CD1c-positive myeloid dendritic cell (primary cell): Measurements from ENCODE around the gene KIF9.
"Not testable (repeated sequence)": the region's sequence is repeated elsewhere in the genome, so short reads cannot be mapped to it uniquely, and the experiment has no call there.

Experiments used
- DNase-seq: peaks from one replicate; pipeline ENCODE4 v3.0.0-alpha.2; 2016; ENCODE audit errors: extremely low spot score

The KIF9 gene, protein sequence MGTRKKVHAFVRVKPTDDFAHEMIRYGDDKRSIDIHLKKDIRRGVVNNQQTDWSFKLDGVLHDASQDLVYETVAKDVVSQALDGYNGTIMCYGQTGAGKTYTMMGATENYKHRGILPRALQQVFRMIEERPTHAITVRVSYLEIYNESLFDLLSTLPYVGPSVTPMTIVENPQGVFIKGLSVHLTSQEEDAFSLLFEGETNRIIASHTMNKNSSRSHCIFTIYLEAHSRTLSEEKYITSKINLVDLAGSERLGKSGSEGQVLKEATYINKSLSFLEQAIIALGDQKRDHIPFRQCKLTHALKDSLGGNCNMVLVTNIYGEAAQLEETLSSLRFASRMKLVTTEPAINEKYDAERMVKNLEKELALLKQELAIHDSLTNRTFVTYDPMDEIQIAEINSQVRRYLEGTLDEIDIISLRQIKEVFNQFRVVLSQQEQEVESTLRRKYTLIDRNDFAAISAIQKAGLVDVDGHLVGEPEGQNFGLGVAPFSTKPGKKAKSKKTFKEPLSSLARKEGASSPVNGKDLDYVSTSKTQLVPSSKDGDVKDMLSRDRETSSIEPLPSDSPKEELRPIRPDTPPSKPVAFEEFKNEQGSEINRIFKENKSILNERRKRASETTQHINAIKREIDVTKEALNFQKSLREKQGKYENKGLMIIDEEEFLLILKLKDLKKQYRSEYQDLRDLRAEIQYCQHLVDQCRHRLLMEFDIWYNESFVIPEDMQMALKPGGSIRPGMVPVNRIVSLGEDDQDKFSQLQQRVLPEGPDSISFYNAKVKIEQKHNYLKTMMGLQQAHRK

DNA sequence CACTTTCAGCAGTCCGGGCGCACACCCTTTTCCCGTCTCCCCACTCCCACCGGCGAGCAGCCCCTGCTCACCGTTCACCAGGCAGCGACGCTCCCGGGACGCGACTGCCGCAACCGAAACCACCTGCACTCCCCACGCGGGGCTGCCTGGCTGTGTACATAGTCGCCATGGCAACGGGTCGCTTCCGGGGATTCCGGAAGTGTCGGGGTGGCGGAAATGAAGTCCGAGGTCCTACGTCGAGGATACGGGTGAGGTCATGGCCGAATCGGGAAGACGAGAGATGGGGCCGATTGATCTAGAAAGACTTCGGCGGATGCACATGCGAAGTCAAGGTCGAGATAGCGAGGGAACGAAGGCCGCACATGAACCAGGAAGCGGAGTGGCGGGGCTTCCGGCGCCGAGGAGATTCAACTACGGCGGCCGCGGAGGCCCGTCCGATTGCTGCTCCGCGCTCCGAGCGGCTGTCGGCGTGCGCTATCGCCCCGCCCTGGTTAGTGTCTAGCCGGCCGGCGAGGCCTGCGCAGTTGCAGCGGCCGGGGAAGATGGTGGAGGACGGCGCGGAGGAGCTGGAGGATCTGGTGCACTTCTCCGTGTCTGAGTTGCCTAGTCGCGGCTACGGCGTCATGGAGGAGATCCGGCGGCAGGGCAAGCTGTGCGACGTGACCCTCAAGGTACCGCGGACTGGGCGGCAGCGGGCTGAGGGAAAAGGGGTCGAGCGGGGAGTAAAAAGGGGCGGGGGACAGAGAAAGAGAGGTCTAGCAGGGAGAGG lies at the start of gene KIF9, which contains the start of gene KLHL18:
TSS of gene KIF9 (minus strand) at position 376 of the 769 bp plus-strand sequence. CDS start 5,425 bp downstream, outside the sequence.
TSS of gene KLHL18 (plus strand) at position 521 of the 769 bp plus-strand sequence. CDS start at position 543, 22 bp downstream.
- peak; percentile 98 for DNase-seq

DNA sequence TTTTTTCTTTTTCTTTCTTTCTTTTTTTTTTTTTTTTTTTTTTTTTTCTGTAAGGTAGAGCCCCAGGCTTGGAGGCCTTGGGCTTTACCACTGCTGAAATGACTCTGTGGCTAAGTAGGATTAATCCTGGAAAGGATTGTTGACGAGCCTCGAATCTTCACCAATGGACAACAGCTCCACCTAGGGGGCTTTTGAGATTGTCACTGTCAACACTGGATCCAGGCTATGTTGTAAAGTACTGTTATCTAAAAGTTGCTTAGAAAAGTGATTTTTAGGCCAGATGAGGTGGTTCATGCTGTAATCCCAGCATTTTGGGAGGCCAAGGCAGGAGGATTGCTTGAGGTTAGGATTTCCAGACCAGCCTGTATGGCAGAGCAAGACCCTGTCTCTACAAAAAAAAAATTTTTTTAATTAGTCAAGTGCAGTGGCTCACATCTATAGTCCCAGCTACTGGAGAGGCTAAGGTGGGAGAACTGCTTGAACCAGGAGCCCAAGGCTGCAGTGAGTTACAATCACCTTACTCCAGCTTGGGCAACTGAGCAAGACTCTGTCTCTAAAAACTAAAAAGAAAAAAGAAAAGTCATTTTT lies 41.8 kb upstream of the KIF9 start:
- DNase-seq = peak; percentile 70

DNA sequence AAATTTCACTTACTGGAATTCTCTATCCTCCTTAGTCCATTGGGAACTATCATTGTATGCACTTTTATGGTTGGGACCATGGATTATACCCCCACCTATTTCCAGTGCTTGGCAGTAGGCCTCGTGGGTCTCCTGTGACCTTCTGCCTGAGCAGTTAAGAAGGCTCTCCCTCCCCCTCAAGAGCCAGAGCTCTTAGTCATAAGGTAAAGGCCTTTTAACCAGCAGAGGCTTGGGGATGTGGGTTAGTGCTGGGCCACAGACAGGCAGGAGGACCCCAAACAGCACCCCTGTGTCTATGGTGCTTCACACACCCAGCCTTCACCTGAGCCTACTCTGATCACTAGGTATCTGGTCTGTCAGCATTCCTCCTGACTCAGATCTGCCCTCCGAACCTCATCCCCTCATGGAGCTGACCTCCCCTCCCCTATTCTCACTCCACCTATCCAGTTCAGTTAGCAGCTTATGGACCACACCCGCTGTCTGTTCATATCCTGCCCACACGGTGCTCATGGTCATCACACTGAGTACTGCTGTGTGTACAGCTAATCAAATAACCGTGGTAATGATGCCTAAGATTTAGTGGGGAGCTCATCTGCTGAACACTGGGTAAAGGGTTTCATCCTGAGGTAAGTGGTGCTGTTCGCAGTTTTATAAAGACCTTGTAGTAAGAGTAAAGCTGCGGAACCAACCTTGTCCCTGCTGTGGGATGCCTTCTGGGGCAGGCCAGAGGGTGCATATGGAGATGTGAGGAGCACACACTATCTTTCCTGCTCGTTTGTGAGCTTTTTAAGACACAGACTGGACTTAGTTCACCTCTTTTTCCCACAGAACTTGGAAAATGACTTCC lies 41.1 kb upstream of the KIF9 start:
- no peak for DNase-seq

DNA sequence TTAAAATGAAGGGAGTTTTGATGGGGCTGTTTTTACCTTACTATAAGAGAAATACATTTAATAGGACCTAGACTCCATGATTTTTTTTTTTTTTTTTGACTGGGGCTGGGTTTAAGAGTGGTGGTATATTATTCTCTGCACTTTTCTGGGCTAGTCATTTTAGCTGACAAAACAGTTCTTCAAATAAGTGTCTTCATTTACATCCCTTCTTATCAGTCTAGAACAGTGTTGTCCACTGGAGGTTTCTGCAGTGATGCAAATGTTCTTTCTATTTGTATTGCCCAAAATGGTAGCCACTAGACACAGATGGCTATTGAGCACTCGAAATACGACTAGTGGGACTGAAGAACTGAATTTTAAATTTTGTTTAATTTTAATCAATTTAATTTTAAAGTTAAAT lies 37.4 kb upstream of the KIF9 start:
- DNase-seq = no peak

DNA sequence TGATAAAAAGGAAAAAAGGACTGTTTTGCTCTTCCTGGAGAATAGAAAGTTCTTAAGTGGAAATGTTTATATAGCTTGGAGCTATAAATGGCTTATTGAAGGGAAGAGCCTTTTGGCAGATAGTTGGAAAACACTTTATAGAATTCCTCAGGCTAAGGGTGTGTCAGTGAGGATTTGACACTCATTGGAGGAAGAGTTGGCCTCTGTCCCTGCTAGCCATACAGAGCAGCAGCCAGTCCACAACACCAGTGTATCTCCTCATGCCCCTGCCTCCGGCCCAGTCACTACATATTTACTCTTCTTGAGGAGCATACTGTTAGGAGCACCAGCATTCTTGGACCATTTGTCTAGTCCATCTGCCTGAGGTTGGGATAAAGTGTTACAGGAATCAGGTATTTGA lies 36.3 kb upstream of the KIF9 start:
- no peak for DNase-seq

DNA sequence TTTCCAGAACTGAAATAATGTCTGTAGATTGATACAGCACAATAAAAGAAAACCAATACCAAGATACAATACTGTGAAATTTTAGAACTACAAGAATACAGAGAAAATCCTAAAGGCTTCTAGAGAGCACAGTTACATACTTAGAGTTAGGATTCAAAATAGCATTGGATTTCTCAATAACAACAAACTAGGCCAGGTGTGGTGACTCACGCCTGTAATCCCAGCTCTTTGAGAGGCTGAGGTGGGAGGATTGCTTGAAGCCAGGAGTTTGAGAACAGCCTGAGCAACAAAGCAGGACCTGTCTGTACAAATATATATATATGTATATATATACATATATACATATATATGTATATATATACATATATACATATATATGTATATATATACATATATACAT lies 33.6 kb upstream of the KIF9 start:
- DNase-seq = not testable (repeated sequence)

DNA sequence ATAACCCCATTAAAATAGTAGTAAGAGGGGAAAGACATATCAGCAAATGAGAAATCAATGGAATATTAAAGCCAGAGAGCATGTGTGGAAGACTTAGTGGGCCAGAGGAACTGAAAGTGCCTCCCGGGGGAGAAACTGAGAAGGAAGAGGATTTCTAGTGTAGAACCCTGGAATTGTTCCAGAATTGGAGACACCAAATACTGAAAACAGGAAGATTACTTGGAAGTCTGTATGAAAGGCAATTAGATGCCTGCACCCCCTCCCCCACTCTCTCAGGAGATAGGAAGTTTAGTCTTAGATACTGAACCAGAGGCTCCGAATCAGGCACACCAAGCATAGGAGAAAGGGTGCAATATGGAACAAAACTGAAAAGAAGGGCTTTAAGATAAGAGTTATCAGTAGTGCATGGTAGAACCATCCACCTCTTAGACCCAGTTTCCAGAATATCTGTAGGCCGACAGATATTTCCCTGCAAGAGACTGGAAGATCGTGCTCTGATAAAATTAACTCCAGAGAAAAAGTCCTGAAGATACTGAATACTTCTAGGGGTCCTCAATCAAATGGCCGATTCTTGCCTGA lies 32.6 kb upstream of the KIF9 start:
- peak; percentile 84 for DNase-seq

DNA sequence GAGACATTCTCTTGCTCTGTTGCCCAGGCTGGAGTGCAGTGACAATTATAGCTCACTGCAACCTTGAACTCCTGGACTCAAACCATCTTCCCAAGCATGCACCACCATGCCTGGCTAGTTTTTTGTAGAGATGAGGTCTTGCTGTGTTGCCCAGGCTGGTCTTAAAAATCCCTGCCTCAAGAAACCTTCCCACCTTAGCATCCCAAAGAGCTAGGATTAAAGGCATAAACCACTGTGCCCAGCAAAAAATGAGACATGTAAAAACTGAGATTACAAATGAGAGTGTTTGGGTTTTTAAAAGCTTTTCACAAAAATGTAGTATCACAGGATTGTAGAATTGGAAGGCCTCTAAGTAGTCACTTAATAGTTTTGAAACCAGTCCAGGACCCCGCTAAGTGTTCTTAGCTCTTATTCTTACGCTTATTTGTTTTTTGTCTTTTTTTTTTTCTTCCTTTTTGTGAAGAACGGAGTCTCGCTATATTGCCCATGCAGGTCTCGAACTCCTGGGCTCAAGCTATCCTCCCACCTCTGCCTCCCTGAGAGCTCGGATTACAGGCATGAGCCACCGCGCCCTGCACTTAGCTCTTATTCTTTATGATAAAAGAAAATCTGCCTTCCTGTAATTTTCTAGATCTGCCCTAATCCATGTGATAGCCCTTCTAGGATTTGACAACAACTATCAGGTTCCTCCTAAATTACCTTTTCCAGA lies 31.6 kb upstream of the KIF9 start:
- no peak for DNase-seq

DNA sequence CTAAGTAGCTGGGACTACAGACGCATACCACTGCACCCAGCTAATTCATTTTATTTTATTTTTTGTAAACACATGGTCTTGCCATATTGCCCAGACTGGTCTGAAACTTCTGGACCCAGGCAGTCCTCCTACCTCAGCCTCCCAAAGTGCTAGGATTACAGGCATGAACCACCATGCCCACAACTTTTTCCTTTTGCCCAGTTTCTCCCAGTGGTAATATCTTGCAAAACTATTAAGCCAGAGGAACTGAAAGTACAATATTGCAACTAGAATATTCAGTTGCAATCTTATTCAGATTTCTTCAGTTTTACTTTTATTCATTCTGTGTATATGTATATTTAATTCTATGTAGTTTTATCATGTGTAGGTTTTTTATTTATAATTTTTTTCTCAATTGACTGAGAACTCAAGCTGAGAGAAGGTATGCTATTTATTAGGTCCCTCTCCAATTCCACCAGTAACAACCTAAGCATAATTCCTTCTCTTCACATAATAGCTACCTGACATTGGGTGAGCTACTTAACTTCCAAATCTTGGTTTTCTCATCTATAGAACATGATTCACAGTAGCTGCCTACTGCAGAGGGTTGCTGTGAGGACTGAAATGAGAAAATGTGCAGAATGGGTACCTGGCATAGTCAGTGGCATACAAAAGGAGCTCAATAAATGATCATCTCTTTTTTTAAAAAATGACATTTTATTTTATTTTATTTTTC lies 30.9 kb upstream of the KIF9 start:
- peak; percentile 68 for DNase-seq

DNA sequence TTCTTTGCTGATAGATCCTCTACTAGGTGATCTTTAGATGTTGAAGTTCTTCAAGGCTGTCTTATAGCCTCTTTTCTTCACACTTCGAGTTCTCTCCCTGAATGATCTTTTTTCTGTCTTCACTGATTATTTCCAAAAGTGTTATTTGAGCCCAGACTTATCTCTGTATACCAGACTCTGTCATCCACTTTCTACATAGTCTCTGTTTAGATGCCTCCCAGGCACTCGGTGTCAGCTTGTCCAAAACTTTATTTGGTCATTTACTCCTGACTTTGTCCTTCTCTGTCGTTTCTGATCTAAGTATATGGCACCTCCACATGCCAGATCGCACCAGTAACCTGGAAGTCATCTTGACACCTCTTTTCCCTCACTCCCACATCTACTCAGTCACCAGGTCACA lies 27.8 kb upstream of the KIF9 start:
- no peak for DNase-seq

DNA sequence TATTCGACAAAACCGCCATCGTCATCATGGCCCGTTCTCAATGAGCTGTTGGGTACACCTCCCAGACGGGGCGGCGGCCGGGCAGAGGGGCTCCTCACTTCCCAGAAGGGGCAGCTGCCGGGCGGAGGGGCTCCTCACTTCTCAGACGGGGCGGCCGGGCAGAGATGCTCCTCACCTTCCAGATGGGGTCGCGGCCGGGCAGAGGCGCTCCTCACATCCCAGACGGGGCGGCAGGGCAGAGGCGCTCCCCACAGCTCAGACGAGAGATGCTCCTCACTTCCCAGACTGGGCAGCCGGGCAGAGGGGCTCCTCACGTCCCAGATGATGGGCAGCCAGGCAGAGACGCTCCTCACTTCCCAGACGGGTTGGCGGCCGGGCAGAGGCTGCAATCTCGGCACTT lies 26.6 kb upstream of the KIF9 start:
- not testable (repeated sequence) for DNase-seq

DNA sequence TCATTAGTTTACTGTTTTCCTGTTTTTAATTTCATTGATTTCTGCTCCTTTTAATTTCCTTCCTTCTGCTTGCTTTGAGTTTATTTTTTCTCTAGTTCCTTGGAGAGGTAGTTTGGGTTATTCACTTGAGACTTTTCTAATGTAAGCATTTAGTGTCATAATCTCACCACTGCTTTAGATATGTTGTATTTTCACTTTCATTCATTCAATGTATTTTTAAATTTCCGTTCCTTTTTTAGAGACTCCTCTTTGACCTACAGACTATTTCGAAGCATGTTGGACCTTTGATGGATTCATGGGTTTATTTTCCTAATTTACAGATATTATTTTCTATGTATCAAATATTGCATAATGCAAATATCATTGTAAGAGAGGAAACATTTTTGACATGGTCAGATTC lies 23.4 kb upstream of the KIF9 start:
- no peak for DNase-seq

DNA sequence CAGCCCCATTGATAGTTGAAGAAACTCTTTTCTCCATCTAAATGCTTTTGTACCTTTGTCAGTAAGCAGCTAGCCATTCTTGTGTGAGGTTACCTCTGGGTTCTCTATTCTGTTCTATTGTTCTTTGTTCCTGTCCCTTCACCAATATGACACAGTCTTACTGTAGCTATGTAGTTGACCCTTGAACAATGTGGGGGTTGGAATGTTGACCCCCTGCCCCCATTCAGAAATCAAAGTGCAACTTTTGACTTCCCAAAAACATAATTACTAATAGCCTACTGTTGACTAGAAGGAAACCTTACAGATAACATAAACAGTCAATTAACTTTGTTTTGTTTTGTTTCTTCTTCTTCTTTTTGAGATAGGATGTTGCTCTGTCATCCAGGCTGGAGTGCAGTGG lies 18.9 kb upstream of the KIF9 start:
- DNase-seq = no peak

DNA sequence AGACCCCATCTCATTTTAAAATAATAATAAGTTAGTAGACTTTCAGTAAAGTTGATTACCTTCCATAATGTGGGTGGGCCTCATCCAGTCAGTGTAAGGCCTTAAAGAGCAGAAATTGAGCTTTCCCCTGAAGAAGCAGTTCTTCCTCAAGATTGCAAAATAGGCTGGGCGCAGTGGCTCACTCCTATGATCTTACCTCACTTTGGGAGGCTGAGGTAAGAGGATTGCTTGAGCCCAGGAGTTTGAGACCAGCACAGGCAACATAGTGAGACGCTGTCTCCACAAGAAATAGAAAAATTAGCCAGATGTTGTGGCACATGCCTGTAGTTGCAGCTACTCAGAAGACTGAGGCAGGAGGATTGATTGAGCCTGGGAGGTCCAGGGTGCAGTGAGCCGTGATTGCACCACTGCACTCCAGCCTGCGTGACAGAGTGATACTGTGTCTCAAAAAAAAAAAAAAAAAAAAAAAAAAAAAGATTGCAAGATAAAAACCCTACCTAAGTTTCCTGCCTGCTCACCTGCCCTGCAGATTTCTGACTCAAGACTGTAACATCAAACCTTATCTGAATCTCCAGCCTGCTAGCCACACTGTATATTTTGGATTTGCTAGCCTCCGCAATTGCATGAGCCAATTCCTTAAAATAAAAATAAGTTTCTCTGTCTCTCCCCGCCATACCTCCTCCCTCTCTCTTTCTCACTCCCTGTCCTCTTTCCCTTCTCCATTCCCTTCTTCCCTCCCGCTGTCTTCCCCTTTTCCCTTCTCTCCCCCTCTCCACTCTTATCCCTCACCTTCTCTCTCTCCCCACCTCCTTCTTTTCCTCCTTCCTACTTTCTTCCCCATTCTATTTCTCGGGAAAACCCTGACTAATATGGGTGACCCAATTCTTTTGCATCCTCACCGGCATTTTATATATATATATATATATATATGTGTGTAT lies 17.1 kb upstream of the KIF9 start:
- peak; percentile 36 for DNase-seq

DNA sequence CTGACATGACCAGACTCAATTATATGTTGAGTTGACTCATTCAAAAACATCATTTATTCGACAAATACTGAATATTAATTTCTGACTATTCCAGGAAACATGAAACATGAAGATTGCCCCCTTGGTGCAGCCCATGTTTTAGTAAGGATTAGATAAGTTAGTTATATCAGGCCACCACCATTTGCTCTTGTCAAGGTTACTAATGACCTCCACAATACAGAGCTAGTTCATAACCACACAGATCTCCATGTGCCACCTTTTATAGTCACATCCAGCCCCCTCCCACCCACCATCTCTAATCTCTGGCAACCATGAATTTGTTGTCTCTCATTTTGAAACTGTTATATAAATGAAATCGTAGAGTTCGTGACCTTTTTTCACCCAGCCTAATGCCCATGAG lies 15.8 kb upstream of the KIF9 start:
- no peak for DNase-seq

DNA sequence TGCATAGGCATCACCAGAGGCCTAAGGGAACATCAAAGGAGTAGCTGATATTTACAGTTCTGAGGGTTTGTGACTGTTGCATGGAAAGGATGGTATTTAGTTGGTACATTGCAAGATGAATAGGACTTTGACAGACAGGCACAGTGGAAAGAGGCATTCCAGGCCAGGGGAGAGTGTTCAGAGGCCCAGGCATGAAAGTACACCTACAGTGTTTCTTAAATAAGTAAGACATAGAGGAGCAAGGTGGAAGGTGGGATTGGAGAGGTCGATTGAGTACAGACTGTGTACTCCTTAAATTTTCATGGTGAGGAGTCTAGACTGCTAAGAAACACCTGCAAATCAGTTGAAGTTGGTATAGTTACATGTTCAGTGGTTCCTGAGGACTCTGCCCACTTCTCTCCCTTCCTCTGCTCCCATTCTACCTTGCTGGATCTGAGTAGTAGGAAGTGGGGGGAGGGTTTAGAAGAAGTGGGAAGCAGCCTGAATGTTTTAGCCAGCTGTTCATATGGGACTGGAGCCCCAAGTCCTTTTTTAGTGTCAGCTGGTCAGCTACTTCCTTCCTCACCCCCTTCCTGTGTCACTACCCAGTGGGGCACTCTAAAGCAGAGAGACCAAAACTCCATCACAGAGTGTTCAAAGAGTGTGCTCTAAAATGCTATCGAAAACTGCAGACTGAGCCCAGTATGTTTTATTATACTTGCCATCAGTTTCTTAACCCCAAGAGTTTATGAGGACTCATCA lies 14.1 kb upstream of the KIF9 start:
- DNase-seq = peak; percentile 12

DNA sequence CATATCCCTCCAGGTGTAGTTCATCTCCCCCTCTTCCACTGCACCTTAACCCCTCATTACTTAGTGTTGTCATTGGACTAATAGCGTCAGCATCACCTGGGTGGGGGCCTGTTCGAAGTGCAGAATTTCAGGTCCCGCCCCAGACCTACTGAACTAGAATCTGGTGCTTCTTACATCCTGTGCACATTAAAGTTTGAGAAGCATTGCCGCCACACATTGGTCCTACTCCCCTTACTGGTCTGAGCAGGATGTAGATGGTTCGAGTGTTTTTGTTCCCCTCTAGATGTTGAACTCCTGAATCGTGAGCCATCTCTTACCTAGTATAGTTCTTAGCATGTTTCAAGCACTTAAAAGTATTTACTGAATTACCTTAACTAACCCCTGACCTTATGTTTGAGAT lies 13.4 kb upstream of the KIF9 start:
- DNase-seq = no peak
